Measurements from ENCODE around the gene SNX33.

Gene SNX33

DNA sequence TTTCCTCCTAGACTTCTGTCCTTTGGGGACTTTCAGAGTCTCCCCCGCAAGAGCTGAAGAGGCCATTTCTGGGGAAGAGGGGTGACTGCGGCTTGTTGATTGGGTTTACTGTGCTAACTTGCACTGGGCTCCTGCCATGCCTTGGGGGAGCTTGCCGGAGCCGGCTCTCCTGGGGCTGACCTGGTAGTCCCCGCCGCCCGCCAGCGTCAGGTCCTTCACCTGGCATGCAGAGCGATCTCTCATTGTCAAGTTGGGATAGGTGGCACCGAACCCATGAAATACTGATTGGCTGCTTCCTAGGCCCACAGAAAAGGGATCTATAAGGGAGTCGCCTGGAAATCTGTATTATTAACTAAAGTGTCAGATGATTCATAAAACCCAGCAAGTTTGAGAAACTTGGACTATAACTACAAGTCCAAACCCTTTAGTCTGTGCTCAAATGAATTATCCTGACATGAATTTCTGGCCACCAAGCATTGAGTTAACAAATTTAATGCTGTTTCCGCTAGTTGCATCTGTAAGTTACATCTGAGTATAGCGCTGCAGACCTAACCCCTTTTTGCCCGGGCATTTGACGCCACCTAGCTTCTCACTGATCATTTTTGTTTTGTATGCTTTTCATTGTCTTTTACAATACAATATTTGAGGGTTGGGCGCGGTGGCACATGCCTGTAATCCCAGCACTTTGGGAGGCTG is 7.1 kb upstream of the SNX33 start:
- DNase-seq (ENCODE audit: low read depth in 2 of 2, low spot score in 1 of 2): no peak

GRCh38 chr15:75641179-75641503 is 6.6 kb upstream of the SNX33 start:
- no peak for DNase-seq (ENCODE audit: low read depth in 2 of 2, low spot score in 1 of 2)

- DNase-seq (ENCODE audit: low read depth in 2 of 2, low spot score in 1 of 2): no peak
Observed at GRCh38 chr15:75641603-75642002, 6.1 kb upstream of the SNX33 start.

DNA sequence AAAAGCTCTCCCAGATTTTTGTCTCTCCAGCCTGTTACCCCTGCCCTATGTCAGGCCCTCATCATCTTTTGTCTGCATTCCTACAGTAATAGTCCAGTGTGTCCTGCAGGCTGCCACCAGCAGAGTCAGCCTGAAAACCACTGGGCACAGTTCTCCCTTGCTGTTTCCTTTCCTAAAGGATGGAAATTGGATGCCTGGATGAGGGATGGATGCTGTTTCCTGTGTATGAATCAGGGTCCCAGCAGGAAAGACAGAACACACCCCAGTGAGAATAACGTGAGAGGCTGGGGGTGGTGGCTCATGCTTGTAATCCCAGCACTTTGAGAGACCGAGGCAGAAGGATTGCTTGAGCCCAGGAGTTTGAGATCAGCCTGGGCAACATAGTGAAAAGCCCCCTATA is 3.3 kb upstream of the SNX33 start:
- DNase-seq (ENCODE audit: low read depth in 2 of 2, low spot score in 1 of 2): no peak

GRCh38 chr15:75646112-75646943 is 1.4 kb upstream of the SNX33 start:
- no peak for DNase-seq (ENCODE audit: low read depth in 2 of 2, low spot score in 1 of 2)

DNA sequence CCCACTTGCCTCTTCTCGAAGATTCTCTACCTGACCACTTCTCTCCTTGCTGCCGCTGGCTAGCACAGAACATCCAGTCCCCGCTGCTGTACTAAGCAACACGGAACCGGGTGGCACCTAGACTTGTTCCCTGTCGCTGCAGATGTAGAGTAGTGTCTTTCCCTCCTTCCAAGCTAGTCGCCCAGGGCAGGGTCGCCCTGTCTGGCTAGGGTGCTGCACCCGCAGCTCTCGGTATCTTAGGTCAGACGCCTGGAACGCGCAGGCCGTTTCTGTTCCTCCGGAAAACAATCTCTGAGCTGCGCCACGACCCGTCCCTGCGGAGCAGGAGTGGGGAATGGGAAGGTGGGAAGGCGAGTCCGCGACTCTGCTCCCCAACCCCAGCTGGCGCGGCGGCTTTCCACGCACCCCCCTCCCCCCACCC is 758 bp upstream of the SNX33 start:
- no peak for DNase-seq (ENCODE audit: low read depth in 2 of 2, low spot score in 1 of 2)

DNA sequence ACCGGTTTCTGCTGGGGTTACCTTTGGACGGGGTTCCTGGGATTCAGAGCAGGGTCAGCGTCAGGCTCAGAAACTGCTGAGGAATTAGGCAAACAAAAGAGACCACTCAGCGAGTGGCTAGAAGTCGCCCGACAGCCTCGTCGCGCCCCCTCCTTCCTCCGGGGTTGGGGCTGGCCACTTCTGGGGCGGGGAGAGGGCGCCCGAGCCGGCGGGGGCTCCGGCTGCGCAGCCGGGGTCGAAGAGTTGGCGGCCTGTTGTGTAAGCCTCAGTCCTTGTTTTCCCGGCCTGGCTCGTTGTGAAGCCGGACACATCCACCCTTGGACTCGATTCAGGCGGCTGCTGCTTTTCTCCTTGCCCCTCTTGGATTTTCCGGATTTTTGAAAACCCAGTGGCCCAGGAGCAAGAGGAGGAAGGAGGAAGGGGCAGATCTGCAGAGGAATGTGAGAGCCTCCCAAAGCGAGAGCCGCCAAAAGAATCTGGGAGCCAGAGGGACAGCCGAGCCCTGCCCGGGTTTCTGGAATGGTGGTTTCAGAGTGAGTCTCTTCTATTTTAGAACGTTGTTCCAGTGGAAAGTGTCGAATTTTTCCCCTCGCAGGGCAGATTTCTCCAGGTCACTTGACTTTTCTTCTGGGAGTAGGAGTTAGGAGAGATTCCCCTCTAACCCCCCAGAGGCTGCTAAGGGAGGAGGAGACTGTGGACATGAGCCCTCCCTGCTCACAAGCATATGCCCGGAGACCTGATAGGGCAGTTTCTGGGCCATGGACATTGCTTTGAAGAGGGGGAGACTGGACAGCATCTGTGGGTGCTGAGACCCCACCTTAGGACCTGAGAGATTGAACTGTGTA is 666 bp downstream of the SNX33 start:
- DNase-seq (ENCODE audit: low read depth in 2 of 2, low spot score in 1 of 2): no peak

GRCh38 chr15:75649045-75649761 is 1.5 kb downstream of the SNX33 start:
- DNase-seq (ENCODE audit: low read depth in 2 of 2, low spot score in 1 of 2): no peak

- no peak for DNase-seq (ENCODE audit: low read depth in 2 of 2, low spot score in 1 of 2)
Observed at GRCh38 chr15:75649848-75650247, 2.1 kb downstream of the SNX33 start.

DNA sequence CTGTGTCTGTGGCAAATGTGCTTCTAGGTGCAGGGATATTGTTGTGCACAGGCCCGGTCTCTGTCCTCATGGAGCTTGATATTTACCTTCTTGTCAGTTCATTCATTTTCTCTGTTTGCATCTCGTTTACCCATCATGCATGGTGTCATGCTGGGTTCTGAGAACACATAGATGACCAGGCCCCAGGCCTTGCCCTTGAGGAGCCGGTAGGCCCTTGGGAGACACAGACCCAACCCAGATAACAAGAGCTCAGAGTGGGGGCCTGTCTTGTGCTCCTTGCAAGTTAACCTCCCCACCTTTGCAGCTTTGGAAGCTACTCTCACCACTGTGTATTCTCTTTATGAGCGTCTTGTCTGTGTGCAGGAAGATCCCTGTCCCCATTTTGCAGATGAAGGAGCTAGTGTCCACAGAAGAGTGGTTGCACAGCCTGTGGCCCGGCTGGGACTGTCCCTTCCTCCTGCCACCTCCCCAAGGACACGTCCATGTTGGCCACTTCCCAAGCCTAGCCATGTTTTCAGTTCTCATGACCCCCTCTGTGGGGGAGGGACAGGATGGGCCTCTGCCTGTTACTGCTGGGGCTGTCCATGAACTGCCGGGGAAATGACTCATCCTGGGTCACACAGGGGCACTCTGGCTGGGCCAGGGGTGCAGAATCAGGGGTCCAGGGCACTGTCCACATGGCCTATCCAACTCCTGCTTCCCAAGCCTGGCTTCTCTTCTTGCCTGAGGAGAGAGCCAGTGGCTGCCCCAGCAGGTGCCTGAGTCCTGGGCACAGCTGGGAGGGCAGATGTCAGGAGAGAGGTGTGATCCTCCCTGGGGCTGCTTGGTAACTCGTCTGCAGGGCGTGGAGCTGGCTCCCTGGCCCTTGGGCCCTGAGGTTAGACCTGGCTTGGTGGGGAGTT is 3.4 kb downstream of the SNX33 start:
- no peak for DNase-seq (ENCODE audit: low read depth in 2 of 2, low spot score in 1 of 2)

GRCh38 chr15:75651810-75652543 is 4.3 kb downstream of the SNX33 start:
- DNase-seq (ENCODE audit: low read depth in 2 of 2, low spot score in 1 of 2): no peak

DNA sequence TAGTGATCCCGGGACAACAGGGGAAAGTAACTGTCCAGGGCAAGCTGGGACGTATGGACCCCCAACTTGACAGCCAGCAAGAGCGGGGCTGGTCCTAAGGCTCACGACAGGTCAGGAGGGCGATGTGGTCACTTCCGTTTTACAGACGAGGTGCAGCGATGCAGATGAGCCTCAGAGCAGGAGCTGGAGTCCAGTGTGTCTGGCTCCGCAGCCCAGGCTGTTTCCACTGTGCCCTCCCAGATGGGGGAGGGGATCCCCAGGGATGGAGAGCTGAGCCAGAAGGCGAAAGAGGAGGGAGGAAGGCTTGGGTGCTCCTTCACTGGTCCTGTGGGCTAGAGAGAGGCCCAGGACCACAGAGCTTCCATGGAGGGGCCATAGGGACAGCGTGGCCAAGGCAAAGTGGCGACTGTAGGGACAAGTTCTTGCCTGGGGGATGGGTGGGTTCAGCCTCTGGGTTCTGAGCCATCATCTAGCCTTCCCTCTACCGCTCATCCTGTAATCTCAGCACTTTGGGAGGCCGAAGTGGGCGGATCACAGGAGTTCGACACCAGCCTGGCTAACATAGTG is 5.7 kb downstream of the SNX33 start:
- DNase-seq (ENCODE audit: low read depth in 2 of 2, low spot score in 1 of 2): no peak

DNA sequence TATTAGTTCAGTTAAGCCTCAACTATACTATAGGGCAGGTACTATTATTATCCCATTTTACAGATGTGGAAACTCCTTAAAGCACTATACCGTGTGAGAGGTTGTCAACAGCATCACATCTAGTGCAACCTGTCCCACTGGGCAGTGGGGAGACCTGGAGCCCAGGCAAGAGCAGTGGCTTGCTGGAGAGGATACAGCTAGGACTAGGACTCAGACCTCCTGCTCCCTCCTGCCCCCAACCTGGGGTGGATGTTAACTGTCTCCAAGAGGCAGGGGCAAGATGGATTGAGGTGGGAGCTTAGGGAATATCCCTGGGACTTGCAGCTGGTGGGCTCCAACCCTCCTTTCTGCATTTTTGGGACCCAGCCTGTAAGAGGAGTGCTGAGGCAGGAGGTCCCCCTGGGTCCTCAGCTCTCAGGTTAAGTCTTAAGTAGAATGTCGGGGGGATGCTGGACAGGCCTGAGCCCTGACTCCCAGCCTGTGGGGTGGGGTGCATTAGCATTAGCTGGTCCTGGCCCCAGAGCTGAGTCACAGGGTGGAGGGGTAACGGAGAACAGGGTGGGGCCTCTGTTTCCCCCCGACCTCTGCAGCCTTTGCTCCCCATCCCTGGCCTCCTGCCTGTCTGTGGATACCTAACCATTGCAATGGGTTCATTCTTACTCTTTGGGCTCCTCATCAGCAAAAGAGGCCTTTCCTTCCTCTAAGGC is 6.6 kb downstream of the SNX33 start:
- no peak for DNase-seq (ENCODE audit: low read depth in 2 of 2, low spot score in 1 of 2)

- no peak for DNase-seq (ENCODE audit: low read depth in 2 of 2, low spot score in 1 of 2)
Observed at GRCh38 chr15:75655931-75656330, 8.2 kb downstream of the SNX33 start.

GRCh38 chr15:75656331-75656730 is 8.6 kb downstream of the SNX33 start:
- no peak for DNase-seq (ENCODE audit: low read depth in 2 of 2, low spot score in 1 of 2)

GRCh38 chr15:75656813-75657212 is 9.1 kb downstream of the SNX33 start:
- no peak for DNase-seq (ENCODE audit: low read depth in 2 of 2, low spot score in 1 of 2)

DNA sequence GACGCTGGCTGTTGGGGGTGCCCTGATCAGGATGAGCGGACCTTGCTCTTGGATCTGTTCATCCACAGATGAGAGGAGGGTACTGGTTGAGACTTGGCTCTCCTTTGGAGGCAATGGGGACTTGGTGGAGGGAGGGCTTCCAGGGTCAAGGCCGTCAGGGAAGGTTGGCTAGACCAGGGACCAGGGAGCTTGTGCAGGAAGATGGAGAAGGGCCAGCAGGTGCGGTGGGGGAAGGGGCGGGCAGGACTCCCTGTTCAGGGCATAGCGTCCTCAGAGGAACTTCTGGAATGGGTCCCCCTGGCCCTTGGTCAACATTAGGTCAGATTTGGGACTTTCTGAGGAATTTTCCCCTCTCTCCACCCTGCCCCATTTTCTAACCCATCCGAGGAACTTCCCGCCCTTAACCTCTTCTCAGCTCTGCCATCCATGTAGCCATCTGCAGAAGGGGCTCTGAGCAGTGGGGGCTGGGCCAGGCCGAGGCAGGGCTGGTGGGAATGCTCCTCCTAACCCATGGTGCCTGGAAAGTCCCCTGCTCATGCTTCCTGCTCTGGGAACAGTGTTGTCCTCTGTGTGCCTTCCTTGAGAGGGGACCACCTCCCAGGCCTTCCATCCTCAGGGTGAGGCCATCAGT is 11.5 kb downstream of the SNX33 start:
- DNase-seq (ENCODE audit: low read depth in 2 of 2, low spot score in 1 of 2): no peak
